Measurements from ENCODE around the gene DIRAS1.

The DIRAS1 gene

DNA sequence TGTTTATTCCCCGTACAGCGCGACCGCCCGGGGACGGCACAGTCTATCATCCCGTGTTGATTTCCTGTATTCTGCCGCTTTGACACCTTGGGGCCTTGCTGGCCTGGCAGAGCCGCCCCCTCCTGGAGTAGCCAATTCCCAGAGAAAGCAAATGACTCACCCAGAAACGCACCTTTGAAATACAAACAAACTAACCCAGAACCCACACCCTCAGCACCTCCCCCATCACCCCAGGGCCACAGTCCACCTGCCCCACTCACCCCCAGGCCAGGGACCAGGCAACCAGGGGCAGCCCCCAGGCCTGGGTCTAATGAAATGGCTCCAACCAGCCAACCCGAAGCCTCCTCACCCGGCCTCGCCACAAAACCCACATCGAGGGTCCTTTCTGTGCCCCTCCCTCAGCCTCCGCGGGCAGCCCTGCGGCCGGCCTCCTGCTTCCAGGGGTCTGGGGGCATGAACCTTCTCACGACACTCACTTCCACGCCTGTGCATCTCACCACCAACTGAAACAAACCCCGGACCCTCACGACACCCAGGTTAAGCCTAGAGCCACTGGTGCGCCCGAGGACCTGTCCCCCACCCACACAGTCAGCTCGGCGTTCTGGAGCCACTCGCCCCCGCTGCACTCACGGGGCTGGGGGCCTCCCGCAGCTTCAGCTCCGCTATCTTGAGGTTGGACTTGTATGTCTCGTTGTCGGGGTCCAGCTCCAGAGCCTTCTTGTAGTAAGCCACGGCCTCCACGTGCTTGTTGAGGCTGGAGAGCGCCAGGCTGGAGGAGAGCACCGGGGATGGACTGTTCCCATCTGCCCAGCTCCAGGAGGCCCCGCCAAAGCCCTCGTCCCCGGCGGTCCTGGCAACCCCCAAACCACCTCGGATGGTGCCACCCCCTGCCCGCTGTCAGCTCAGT lies 41.0 kb upstream of the DIRAS1 start:
- ChIA-PET CTCF (no interaction called here), POLR2A (no interaction called here)
- no peak for DNase-seq (ENCODE audit: extremely low spot score)
- TF ChIP-seq SP1 (IDR thresholded peaks at IDR 0.05) (no peak), LEF1 (IDR thresholded peaks at IDR 0.05; ENCODE audit: borderline replicate concordance) (no peak), FOXA1 (IDR thresholded peaks at IDR 0.05) (no peak), ARNT (IDR thresholded peaks at IDR 0.05) (no peak), SUZ12 (IDR thresholded peaks at IDR 0.05) (no peak), L3MBTL2 (conservative IDR thresholded peaks at IDR 0.05) (no peak), BHLHE40 (IDR thresholded peaks at IDR 0.05; ENCODE audit: borderline replicate concordance) (no peak), FOXM1 (IDR thresholded peaks at IDR 0.05; ENCODE audit: borderline replicate concordance) (no peak), TARDBP (IDR thresholded peaks at IDR 0.05) (no peak), NFRKB (IDR thresholded peaks at IDR 0.05) (no peak)
- TF ChIP-seq, protein P1, sequence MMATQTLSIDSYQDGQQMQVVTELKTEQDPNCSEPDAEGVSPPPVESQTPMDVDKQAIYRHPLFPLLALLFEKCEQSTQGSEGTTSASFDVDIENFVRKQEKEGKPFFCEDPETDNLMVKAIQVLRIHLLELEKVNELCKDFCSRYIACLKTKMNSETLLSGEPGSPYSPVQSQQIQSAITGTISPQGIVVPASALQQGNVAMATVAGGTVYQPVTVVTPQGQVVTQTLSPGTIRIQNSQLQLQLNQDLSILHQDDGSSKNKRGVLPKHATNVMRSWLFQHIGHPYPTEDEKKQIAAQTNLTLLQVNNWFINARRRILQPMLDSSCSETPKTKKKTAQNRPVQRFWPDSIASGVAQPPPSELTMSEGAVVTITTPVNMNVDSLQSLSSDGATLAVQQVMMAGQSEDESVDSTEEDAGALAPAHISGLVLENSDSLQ (IDR thresholded peaks at IDR 0.05), result no peak

DNA sequence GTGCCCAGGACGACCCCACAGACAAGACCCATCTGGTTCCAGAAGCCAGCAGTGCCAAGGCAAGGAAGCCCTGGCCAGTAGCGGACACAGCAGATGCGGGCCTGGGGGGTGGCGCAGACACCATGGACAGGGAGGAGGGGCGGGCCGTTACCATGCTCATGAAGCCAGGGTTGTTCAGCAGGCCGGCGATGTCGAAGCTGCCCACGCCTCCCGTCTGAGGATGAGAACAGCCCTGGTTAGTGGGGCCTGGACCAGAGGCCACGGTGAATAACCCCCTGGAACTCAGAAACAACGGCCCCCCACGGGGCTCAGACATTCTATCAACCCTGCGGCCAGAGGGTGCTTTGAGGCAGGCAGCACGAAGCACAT lies 40.1 kb upstream of the DIRAS1 start:
- TF ChIP-seq FOXM1 (IDR thresholded peaks at IDR 0.05; ENCODE audit: borderline replicate concordance), result no peak
- no peak for TF ChIP-seq LEF1 (IDR thresholded peaks at IDR 0.05; ENCODE audit: borderline replicate concordance)
- TF ChIP-seq FOXK2 (IDR thresholded peaks at IDR 0.05), result no peak
- no peak for TF ChIP-seq TARDBP (IDR thresholded peaks at IDR 0.05)
- TF ChIP-seq HDGF (IDR thresholded peaks at IDR 0.05; ENCODE audit: borderline replicate concordance), result no peak
- no peak for TF ChIP-seq BHLHE40 (IDR thresholded peaks at IDR 0.05; ENCODE audit: borderline replicate concordance)
- no peak for TF ChIP-seq ARNT (IDR thresholded peaks at IDR 0.05)
- no peak for TF ChIP-seq FOXA1 (IDR thresholded peaks at IDR 0.05)
- TF ChIP-seq ZNF384 (IDR thresholded peaks at IDR 0.05), result no peak
- TF ChIP-seq, protein P1 (IDR thresholded peaks at IDR 0.05), result no peak
- TF ChIP-seq SP1 (IDR thresholded peaks at IDR 0.05), result no peak
- TF ChIP-seq L3MBTL2 (conservative IDR thresholded peaks at IDR 0.05), result no peak
- TF ChIP-seq NFRKB (IDR thresholded peaks at IDR 0.05), result no peak
- ChIA-PET POLR2A (no interaction called here), CTCF (no interaction called here)
- no peak for DNase-seq (ENCODE audit: extremely low spot score)

DNA sequence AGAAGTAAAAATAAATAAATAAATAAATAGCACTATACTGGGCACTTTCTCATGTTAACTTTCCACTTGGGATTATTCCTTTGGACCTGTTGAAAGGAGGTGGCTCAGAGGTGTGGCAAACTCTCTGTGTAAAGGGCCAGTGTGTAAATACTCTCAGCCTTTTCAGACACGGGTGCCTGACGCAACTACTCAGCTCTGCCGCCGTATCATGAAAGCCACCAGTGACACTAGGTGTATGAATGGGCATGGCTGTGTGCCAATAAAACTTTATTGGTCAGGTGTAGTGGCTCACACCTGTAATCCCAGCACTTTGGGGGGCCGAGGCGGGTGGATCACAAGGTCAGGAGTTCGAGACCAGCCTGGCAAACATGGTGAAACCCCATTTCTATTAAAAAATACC lies 38.8 kb upstream of the DIRAS1 start:
- POLR2A ChIA-PET, result no interaction called here

DNA sequence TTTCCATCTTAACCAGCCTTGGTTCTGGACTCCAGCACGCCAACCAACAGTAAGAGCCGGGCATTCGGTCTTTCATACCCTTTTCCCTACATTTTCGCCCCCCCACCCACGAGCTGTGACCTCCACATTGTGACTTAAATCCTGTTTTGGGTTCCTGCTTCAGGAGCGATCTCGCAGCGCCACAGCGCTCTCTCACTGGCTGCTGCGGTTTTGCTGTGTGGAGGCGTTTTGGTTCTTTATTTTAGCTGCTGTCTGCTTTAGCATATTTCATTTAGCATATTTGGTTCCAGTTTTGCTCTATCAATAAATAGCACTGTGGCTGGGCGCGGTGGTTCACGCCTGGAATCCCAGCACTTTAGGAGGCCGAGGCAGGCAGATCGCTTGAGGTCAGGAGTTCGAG lies 38.2 kb upstream of the DIRAS1 start:
- TF ChIP-seq, protein P1 (IDR thresholded peaks at IDR 0.05), result no peak
- TF ChIP-seq ZNF384 (IDR thresholded peaks at IDR 0.05) (no peak), FOXK2 (IDR thresholded peaks at IDR 0.05) (no peak), LEF1 (IDR thresholded peaks at IDR 0.05; ENCODE audit: borderline replicate concordance) (no peak), TARDBP (IDR thresholded peaks at IDR 0.05) (no peak)
- CTCF ChIA-PET, result no interaction called here
- POLR2A ChIA-PET, result no interaction called here
- DNase-seq (ENCODE audit: extremely low spot score), result no peak

More for the DNA sequence above, 38.8 kb upstream of the DIRAS1 start:
- no peak for DNase-seq (ENCODE audit: extremely low spot score)
- CTCF ChIA-PET, result no interaction called here
- TF ChIP-seq CTBP1 (IDR thresholded peaks at IDR 0.05; ENCODE audit: borderline replicate concordance), result no peak
- no peak for TF ChIP-seq FOXM1 (IDR thresholded peaks at IDR 0.05; ENCODE audit: borderline replicate concordance)
- no peak for TF ChIP-seq LEF1 (IDR thresholded peaks at IDR 0.05; ENCODE audit: borderline replicate concordance)
- TF ChIP-seq FOXK2 (IDR thresholded peaks at IDR 0.05), result no peak
- TF ChIP-seq NFRKB (IDR thresholded peaks at IDR 0.05), result no peak
- TF ChIP-seq SUZ12 (IDR thresholded peaks at IDR 0.05), result no peak
- TF ChIP-seq ELF4 (IDR thresholded peaks at IDR 0.05), result no peak
- no peak for TF ChIP-seq FOXA1 (IDR thresholded peaks at IDR 0.05)
- TF ChIP-seq SP1 (IDR thresholded peaks at IDR 0.05), result no peak
- no peak for TF ChIP-seq ARNT (IDR thresholded peaks at IDR 0.05)

DNA sequence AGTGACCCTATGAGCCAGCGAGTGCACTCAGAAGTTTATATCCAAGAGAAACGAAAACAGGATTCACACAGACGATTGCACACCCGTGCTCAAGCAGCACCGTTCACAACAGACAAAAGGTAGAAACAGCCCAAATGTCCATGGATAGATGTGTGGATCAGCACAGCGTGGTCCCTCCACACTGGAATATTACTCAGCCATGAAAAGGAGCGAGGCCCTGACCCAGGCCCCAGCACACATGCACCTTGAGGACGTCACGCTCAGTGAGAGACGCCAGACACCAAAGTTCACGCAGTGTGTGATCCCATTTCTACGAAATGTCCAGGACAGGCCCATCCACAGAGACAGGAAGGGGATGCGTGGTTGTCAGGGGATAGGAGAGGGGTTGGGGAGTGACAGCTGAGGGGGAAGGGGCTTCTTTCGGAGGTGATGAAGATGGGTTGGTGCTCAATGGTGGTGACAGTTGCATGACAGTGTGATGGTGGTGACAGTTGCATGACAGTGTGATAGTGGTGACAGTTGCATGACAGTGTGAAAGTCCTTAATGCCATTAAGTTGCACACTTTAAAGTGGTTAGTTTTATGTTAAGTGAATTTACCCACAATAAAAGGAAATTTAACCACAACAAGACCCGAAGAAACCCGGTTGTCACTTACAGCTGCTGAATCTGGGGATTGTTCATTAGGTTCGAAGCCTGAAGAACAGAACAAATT lies 37.6 kb upstream of the DIRAS1 start:
- ChIA-PET CTCF (no interaction called here), POLR2A (no interaction called here)
- no peak for DNase-seq (ENCODE audit: extremely low spot score)
- no peak for TF ChIP-seq SP1 (IDR thresholded peaks at IDR 0.05)
- TF ChIP-seq ZNF384 (IDR thresholded peaks at IDR 0.05), result no peak
- TF ChIP-seq ELF4 (IDR thresholded peaks at IDR 0.05), result no peak
- no peak for TF ChIP-seq HDGF (IDR thresholded peaks at IDR 0.05; ENCODE audit: borderline replicate concordance)
- no peak for TF ChIP-seq FOXM1 (IDR thresholded peaks at IDR 0.05; ENCODE audit: borderline replicate concordance)
- no peak for TF ChIP-seq NFRKB (IDR thresholded peaks at IDR 0.05)
- no peak for TF ChIP-seq BHLHE40 (IDR thresholded peaks at IDR 0.05; ENCODE audit: borderline replicate concordance)
- TF ChIP-seq, protein P1 (IDR thresholded peaks at IDR 0.05), result no peak
- TF ChIP-seq FOXA1 (IDR thresholded peaks at IDR 0.05), result no peak
- TF ChIP-seq L3MBTL2 (conservative IDR thresholded peaks at IDR 0.05), result no peak
- no peak for TF ChIP-seq ARNT (IDR thresholded peaks at IDR 0.05)
- TF ChIP-seq LEF1 (IDR thresholded peaks at IDR 0.05; ENCODE audit: borderline replicate concordance), result no peak
